Measurements from ENCODE around the gene RAX2.

RAX2 gene

GRCh38 chr19:3800996-3801395 is 29.0 kb upstream of the RAX2 start:
- DNase-seq, result no peak

GRCh38 chr19:3798137-3798536 is 26.1 kb upstream of the RAX2 start:
- no peak for DNase-seq

- no peak for DNase-seq
Measured at GRCh38 chr19:3796358-3796757, 24.3 kb upstream of the RAX2 start.

GRCh38 chr19:3793799-3794198 is 21.8 kb upstream of the RAX2 start:
- DNase-seq, result no peak

GRCh38 chr19:3792114-3792513 is 20.1 kb upstream of the RAX2 start:
- DNase-seq, result no peak

- no peak for DNase-seq
Measured at GRCh38 chr19:3790941-3791340, 18.9 kb upstream of the RAX2 start.

GRCh38 chr19:3790209-3790734 is 18.2 kb upstream of the RAX2 start:
- no peak for DNase-seq

- DNase-seq, result no peak
Measured at GRCh38 chr19:3788996-3789778, 17.2 kb upstream of the RAX2 start.

- no peak for DNase-seq
Measured at GRCh38 chr19:3785938-3786824, 14.2 kb upstream of the RAX2 start, which contains the start of gene MATK. MATK (minus strand) TSS chr19:3786381; CDS start chr19:3785135, 1,246 bp downstream.

GRCh38 chr19:3785451-3785937 is 13.5 kb upstream of the RAX2 start:
- no peak for DNase-seq

GRCh38 chr19:3784607-3785450 is 12.8 kb upstream of the RAX2 start:
- DNase-seq, result no peak

- no peak for DNase-seq
Measured at GRCh38 chr19:3783660-3784584, 11.9 kb upstream of the RAX2 start.

- no peak for DNase-seq
Measured at GRCh38 chr19:3782903-3783302, 10.9 kb upstream of the RAX2 start.

- DNase-seq, result no peak
Measured at GRCh38 chr19:3782330-3782729, 10.3 kb upstream of the RAX2 start.

GRCh38 chr19:3781603-3782002 is 9.6 kb upstream of the RAX2 start:
- no peak for DNase-seq

- DNase-seq, result no peak
Measured at GRCh38 chr19:3780786-3781304, 8.8 kb upstream of the RAX2 start.

- no peak for DNase-seq
Measured at GRCh38 chr19:3778899-3779723, 7.1 kb upstream of the RAX2 start.

- DNase-seq, result no peak
Measured at GRCh38 chr19:3778104-3778867, 6.3 kb upstream of the RAX2 start.

GRCh38 chr19:3776479-3777040 is 4.5 kb upstream of the RAX2 start:
- DNase-seq, result no peak
